ENCODE data around the gene LETMD1. TPM values are rescaled to one million over a fixed set of nuclear protein-coding genes. Genes with fewer than 3 reads are reported as not detected.
A peak's percentile ranks its signal among the peaks of the same experiment; 100 is the strongest.

The LETMD1 gene
- total and polyA plus RNA-seq, 2 of the 4 experiments (the other 2 are of a cell fraction), result 27.6 to 40.1 TPM

DNA sequence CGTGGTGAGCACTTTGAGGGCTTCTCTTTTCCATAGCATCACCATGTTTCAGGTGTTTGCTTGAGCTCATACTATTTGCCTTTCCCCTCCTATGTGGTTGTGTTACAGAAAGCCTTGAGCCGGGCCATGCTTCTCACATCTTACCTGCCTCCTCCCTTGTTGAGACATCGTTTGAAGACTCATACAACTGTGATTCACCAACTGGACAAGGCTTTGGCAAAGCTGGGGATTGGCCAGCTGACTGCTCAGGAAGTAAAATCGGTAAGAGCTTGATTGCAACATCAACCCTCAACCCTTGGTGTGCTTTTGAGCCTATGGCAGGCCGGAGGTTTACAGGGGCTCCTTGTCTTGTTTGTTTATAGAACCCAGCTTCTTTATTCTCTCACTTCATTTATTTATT lies 8.1 kb downstream of the LETMD1 start:
- Histone ChIP-seq H4K8ac (ENCODE audit: low read depth in 2 of 2, low read length in 2 of 2) (no peak overlapping the region), H3K9me1 (ENCODE audit: insufficient read depth, low read length) (peaks cover 5% of the 10 kb centered on the region), H3K27ac (ENCODE audit: insufficient read depth, low read length) (no peak overlapping the region), H2BK5ac (ENCODE audit: low read depth, low read length, poor library complexity, severe bottlenecking) (no peak overlapping the region), H2AFZ (replicated peaks; ENCODE audit: low read length, poor library complexity) (no peak overlapping the region), H2AK5ac (ENCODE audit: low read depth, low read length) (no peak overlapping the region), H3K14ac (replicated peaks; ENCODE audit: low read depth, low read length) (no peak overlapping the region), H3K4ac (ENCODE audit: low read depth, low read length) (no peak overlapping the region), H4K5ac (ENCODE audit: low read depth, low read length) (no peak overlapping the region), H3K23ac (ENCODE audit: low read depth, low read length) (no peak overlapping the region), H3K4me2 (ENCODE audit: low read depth, low read length) (no peak overlapping the region), H2BK20ac (ENCODE audit: low read depth, low read length) (no peak overlapping the region), H3K4me1 (ENCODE audit: control insufficient read depth, insufficient read depth, low read length) (no peaks in the 10 kb centered on the region), H3K9me3 (ENCODE audit: control insufficient read depth, insufficient read depth, low read length) (no peaks in the 10 kb centered on the region), H3K56ac (ENCODE audit: extremely low read depth, insufficient read depth, low read length) (no peak overlapping the region), H3K4me3 (ENCODE audit: insufficient read depth, low read depth, low read length) (no peak overlapping the region), H4K20me1 (ENCODE audit: insufficient read depth, low read length) (no peaks in the 10 kb centered on the region), H3K27me3 (ENCODE audit: control insufficient read depth, insufficient read depth, low read length) (no peaks in the 10 kb centered on the region), H3K36me3 (ENCODE audit: control insufficient read depth, insufficient read depth, low read length) (peaks cover 34% of the 10 kb centered on the region), H4K91ac (ENCODE audit: insufficient read depth, low read depth, low read length) (no peak overlapping the region), H3K18ac (ENCODE audit: low read depth, low read length) (no peak overlapping the region), H2AK9ac (replicated peaks; ENCODE audit: low read depth, low read length, poor library complexity) (no peak overlapping the region), H2BK120ac (ENCODE audit: low read depth, low read length) (no peak overlapping the region), H3K79me1 (ENCODE audit: low read depth in 1 of 2, low read length in 2 of 2) (peaks cover 4 to 12% of the 10 kb centered on the region in 2 experiments; a peak in 1 of 4 replicates), H2BK15ac (ENCODE audit: low read depth, low read length) (no peak overlapping the region), H3K9ac (ENCODE audit: low read depth, low read length) (no peak overlapping the region)
- peak; percentile 21; the same call in 1 of the 2 replicates for ATAC-seq (ENCODE audit: low read depth)
- no CpG with 5 or more reads among the region's 5 CpGs for WGBS, 2 experiments (ENCODE audit: extremely low coverage in 2 of 2, insufficient read length in 1 of 2)
- TF ChIP-seq SMC3 (IDR thresholded peaks at IDR 0.05; ENCODE audit: low read depth, low read length), result no peak
- TF ChIP-seq RAD21 (IDR thresholded peaks at IDR 0.05; ENCODE audit: low read length), result no peak
- TF ChIP-seq, protein P1, sequence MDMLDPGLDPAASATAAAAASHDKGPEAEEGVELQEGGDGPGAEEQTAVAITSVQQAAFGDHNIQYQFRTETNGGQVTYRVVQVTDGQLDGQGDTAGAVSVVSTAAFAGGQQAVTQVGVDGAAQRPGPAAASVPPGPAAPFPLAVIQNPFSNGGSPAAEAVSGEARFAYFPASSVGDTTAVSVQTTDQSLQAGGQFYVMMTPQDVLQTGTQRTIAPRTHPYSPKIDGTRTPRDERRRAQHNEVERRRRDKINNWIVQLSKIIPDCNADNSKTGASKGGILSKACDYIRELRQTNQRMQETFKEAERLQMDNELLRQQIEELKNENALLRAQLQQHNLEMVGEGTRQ (IDR thresholded peaks at IDR 0.05; ENCODE audit: low read depth, low read length), result no peak
- TF ChIP-seq MAZ (IDR thresholded peaks at IDR 0.05; ENCODE audit: borderline replicate concordance, low read depth, low read length), result no peak
- TF ChIP-seq FOS (IDR thresholded peaks at IDR 0.05; ENCODE audit: low read depth, low read length), result no peak
- no peak for TF ChIP-seq ELK1 (IDR thresholded peaks at IDR 0.05; ENCODE audit: borderline replicate concordance, low read depth, low read length)
- no peak for TF ChIP-seq CTCF (conservative IDR thresholded peaks at IDR 0.05; ENCODE audit: low read depth, low read length)
- peak; percentile 86 for TF ChIP-seq CEBPB (IDR thresholded peaks at IDR 0.05; ENCODE audit: low read depth, low read length)
- no TSS peak for BruUV-seq (replicated peaks)
- ChIA-PET POLR2A (ENCODE audit: unreplicated experiment) (no interaction called here), CTCF (no interaction called here)
- peak; percentile 54 for DNase-seq
- intact Hi-C loops (cut with micrococcal nuclease) (no loop called here), in situ Hi-C loops (cut with MboI; ENCODE audit: low sequenced_read_pairs) (no loop called here), dilution Hi-C loops (cut with HindIII; ENCODE audit: low sequenced_read_pairs, unreplicated experiment) (no loop called here)

Data from IMR-90 (cell line).